K562 (cell line): ENCODE data around the gene ODC1. TPM values are rescaled to one million over a fixed set of nuclear protein-coding genes. Genes with fewer than 3 reads are reported as not detected.

Experiments used
- ATAC-seq: fragments of 200-7000 bp; cut with Tn5 transposase; 3 replicates; pipeline ENCODE4 v1.9.1; 2020; ENCODE audit warnings: moderate library complexity
- BruUV-seq: library from RNA; stranded (reverse); fragments of 400-500 nt; replicated peaks from 2 replicates; lab custom pipeline; 2021; lab: Mats Ljungman, UMichigan
- CTCF ChIA-PET: fragments of 300-600 bp; formaldehyde crosslinking; extraction: SDS; loops from one replicate; lab custom pipeline; 2021; ENCODE audit warnings: low intra/inter-chr PET ratio; lab: Yijun Ruan, JAX
- POLR2A ChIA-PET: fragments of 300-600, 350-650 bp; sonication (Branson Sonifier 250); formaldehyde crosslinking; extraction: SDS; loops from one replicate; lab custom pipeline; 2021; ENCODE audit warnings: antibody characterized with exemption, inconsistent platforms; lab: Yijun Ruan, JAX
- DNase-seq, 4 experiments: peaks; one replicate each; pipeline versions ENCODE4 v3.0.0 to v3.0.0-alpha.2; 2011 to 2018; ENCODE audit warnings: low spot score in 3 of 4, mixed read lengths in 3 of 4; ENCODE audit errors: extremely low read depth in 1 of 4
- FAIRE-seq: peaks from 2 replicates; lab custom pipeline; 2011; peaks lifted over from hg19 to GRCh38; lab: Jason Lieb, UNC
- H2AFZ ChIP-seq: 2 replicates; pipeline ENCODE4 v1.6.0; 2011; ENCODE audit warnings: low read depth, low read length, control low read depth, inconsistent platforms
- H3K27ac ChIP-seq: fragments of 200-600 bp; 3 replicates; pipeline ENCODE4 v1.8.0; 2011; ENCODE audit warnings: low read depth, mild to moderate bottlenecking, control low read depth, inconsistent platforms, low read length, moderate library complexity, mixed read lengths; ENCODE audit errors: extremely low read depth
- H3K27me3 ChIP-seq, 2 experiments: fragments of 300-600 bp in 1 of 2; 2 replicates in 1 of 2; 3 replicates in 1 of 2; pipeline versions ENCODE4 v1.6.0 to v1.8.0; 2011; ENCODE audit warnings: inconsistent platforms in 2 of 2, low read length in 2 of 2, mild to moderate bottlenecking in 1 of 2, mixed read lengths in 1 of 2, moderate library complexity in 1 of 2; ENCODE audit not compliant: control insufficient read depth in 2 of 2, insufficient read depth in 2 of 2
- H3K36me3 ChIP-seq: fragments of 300-600 bp; 3 replicates; pipeline ENCODE4 v1.8.0; 2011; ENCODE audit warnings: mild to moderate bottlenecking, low read length, inconsistent platforms; ENCODE audit not compliant: control insufficient read depth, insufficient read depth
- H3K4me1 ChIP-seq, 2 experiments: fragments of 200-600 bp in 1 of 2; replicated peaks in 1 of 2; 2 replicates in 1 of 2; 3 replicates in 1 of 2; pipeline versions ENCODE4 v1.5.1 to v1.8.0; 2011; ENCODE audit warnings: inconsistent platforms in 2 of 2, low read length in 2 of 2, mild to moderate bottlenecking in 1 of 2, mixed read lengths in 1 of 2, moderate library complexity in 1 of 2; ENCODE audit not compliant: control insufficient read depth in 2 of 2, insufficient read depth in 2 of 2
- H3K4me2 ChIP-seq: 2 replicates; pipeline ENCODE4 v1.6.1; 2011; ENCODE audit warnings: low read length, control low read depth, inconsistent platforms, mixed read lengths; ENCODE audit not compliant: insufficient read depth
- H3K4me3 ChIP-seq: fragments of 200-600 bp; sonication (generic), shearing (Covaris generic); 2 replicates; pipeline ENCODE4 v1.5.1; 2016; ENCODE audit warnings: control low read depth, inconsistent platforms
- H3K79me2 ChIP-seq: fragments of 200-600 bp; 3 replicates; pipeline ENCODE4 v1.8.0; 2011; ENCODE audit warnings: low read length, inconsistent platforms; ENCODE audit not compliant: control insufficient read depth, insufficient read depth
- H3K9ac ChIP-seq, 2 experiments: 2 replicates each; pipeline versions ENCODE4 v1.6.0 to v1.6.1; 2011; ENCODE audit warnings: low read depth in 2 of 2, low read length in 2 of 2, control low read depth in 1 of 2, inconsistent platforms in 1 of 2, mild to moderate bottlenecking in 1 of 2, mixed read lengths in 1 of 2; ENCODE audit not compliant: insufficient read depth in 1 of 2
- H3K9me1 ChIP-seq: one replicate; pipeline ENCODE4 v1.6.0; 2011; ENCODE audit warnings: inconsistent platforms, mild to moderate bottlenecking, low read length, moderate library complexity; ENCODE audit not compliant: control insufficient read depth, insufficient read depth
- H3K9me3 ChIP-seq: replicated peaks from 2 replicates; pipeline ENCODE4 v1.5.1; 2011; ENCODE audit warnings: low read depth, low read length, inconsistent platforms; ENCODE audit not compliant: control insufficient read depth, insufficient read depth
- H4K20me1 ChIP-seq: replicated peaks from 2 replicates; pipeline ENCODE4 v1.6.1; 2011; ENCODE audit warnings: low read length, inconsistent platforms, mixed read lengths; ENCODE audit not compliant: control insufficient read depth, insufficient read depth
- BRCA1 ChIP-seq, 2 experiments: fragments of 450-650 bp in 1 of 2; sonication (generic) in 1 of 2; formaldehyde crosslinking in 1 of 2; IDR thresholded peaks; 2 replicates each; pipeline versions ENCODE4 v1.5.0 to v1.6.1; 2017 to 2020; ENCODE audit warnings: mild to moderate bottlenecking in 1 of 2, missing genetic modification reagents in 1 of 2
- CHD1 ChIP-seq: fragments of 200-600 bp; sonication (generic); IDR thresholded peaks from one replicate; pipeline ENCODE4 v1.6.1; 2012; ENCODE audit warnings: mild to moderate bottlenecking, moderate library complexity, low read length, inconsistent platforms
- FOSL1 ChIP-seq: fragments of 200-800 bp; sonication (Bioruptor generic); conservative IDR thresholded peaks from 2 replicates; pipeline ENCODE4 v1.6.1; 2016; ENCODE audit warnings: missing genetic modification characterization, missing compliant biosample characterization
- FOXJ3 ChIP-seq: sonication (generic); formaldehyde crosslinking; IDR thresholded peaks from 2 replicates; pipeline ENCODE4 v1.4.0; 2020; ENCODE audit warnings: mild to moderate bottlenecking, missing genetic modification reagents
- HEY1 ChIP-seq: fragments of 250-450 bp; sonication (Bioruptor Pico); IDR thresholded peaks from 2 replicates; pipeline ENCODE4 v1.5.0; 2020; ENCODE audit warnings: mild to moderate bottlenecking, moderate library complexity, borderline replicate concordance
- ID3 ChIP-seq, 2 experiments: fragments of 250-450 bp in 1 of 2; fragments of 450-650 bp in 1 of 2; sonication (Bioruptor Pico) in 1 of 2; IDR thresholded peaks; 2 replicates each; pipeline versions ENCODE4 v1.6.1 to v1.8.0; 2016 to 2021; ENCODE audit warnings: mild to moderate bottlenecking in 2 of 2, moderate library complexity in 2 of 2, missing compliant biosample characterization in 1 of 2, missing genetic modification characterization in 1 of 2
- KDM2B ChIP-seq: fragments of 250-450 bp; sonication (Bioruptor Pico); IDR thresholded peaks from 2 replicates; pipeline ENCODE4 v1.8.0; 2021; ENCODE audit warnings: mild to moderate bottlenecking, moderate library complexity
- MLX ChIP-seq, 2 experiments: fragments of 450-650 bp in 1 of 2; sonication (generic) in 1 of 2; formaldehyde crosslinking; conservative IDR thresholded peaks; 2 replicates each; pipeline versions ENCODE4 v1.4.0 to v1.8.1; 2020 to 2022; ENCODE audit warnings: mild to moderate bottlenecking in 1 of 2, missing genetic modification reagents in 1 of 2
- RNF2 ChIP-seq: sonication (generic); IDR thresholded peaks from 2 replicates; pipeline ENCODE4 v1.6.1; 2016
- SUPT5H ChIP-seq: fragments of 450-650 bp; IDR thresholded peaks from 2 replicates; pipeline ENCODE4 v1.6.1; 2016
- ZNF143 ChIP-seq: sonication (generic); formaldehyde crosslinking; IDR thresholded peaks from 2 replicates; pipeline ENCODE4 v1.9.0; 2022; ENCODE audit warnings: mild to moderate bottlenecking, missing genetic modification reagents
- WGBS: fragments of 100-300 bp; shearing (Covaris generic); methylation state at CpG from one replicate; pipeline ENCODE4 v1.1.6; 2016; ENCODE audit warnings: low coverage, mixed read lengths; ENCODE audit not compliant: insufficient coverage; ENCODE audit errors: missing lambda C conversion rate; 5-methylcytosine and 5-hydroxymethylcytosine counted together
- in situ Hi-C: fragments of 300-500 bp; cut with MboI; formaldehyde crosslinking; loops from 4 replicates; pipeline ENCODE4 v1.15.0; 2018; ENCODE audit warnings: inconsistent platforms, mixed read lengths
- intact Hi-C: fragments of 100-400 bp; cut with micrococcal nuclease; formaldehyde crosslinking; loops from 2 replicates; pipeline ENCODE4 v1.14.2; 2022
- polyA plus RNA-seq, 8 experiments: library from polyadenylated mRNA; depleted of rRNA in 4 of 8; stranded (reverse) in 5 of 8; unstranded in 3 of 8; fragments of >200 nt; fragmentation: Nextera tagmentation in 2 of 8; fragmentation: Illumina TruSeq in 1 of 8; extraction: Ambion mirVana in 2 of 8; extraction: Trizol in 1 of 8; gene quantifications; 2 replicates each; pipeline versions ENCODE4 v1.2.1 to v1.2.3, GENCODE V29; 2011 to 2014; ENCODE audit warnings: inconsistent platforms in 1 of 8, missing spikeins in 1 of 8
- total RNA-seq, 7 experiments: library from RNA; depleted of rRNA in 6 of 7; stranded (reverse); fragments of >200 nt in 6 of 7; fragmentation: Illumina TruSeq in 2 of 7; extraction: Trizol in 2 of 7; gene quantifications; 2 replicates each; pipeline versions ENCODE4 v1.2.1 to v1.2.3, GENCODE V29; 2011 to 2021; ENCODE audit warnings: low replicate concordance in 1 of 7

ODC1 gene
- total and polyA plus RNA-seq, 9 of the 15 experiments (the other 6 are each of a cell fraction or from before 2014, with no cell fraction given): 142 to 563 (median 457) TPM

GRCh38 chr2:10393640-10393982 is 54.5 kb downstream of the ODC1 start:
- ATAC-seq: no peak
- peak overlapping the region in 1 of 2 experiments; percentile 70; a peak in 1 of 4 replicates for H3K9ac ChIP-seq
- H2AFZ ChIP-seq: no peak overlapping the region
- H3K79me2 ChIP-seq: peaks cover 55% of the 10 kb centered on the region
- no peak for DNase-seq
- no peaks in the 10 kb centered on the region for H3K27me3 ChIP-seq
- peaks cover 39% of the 10 kb centered on the region for H4K20me1 ChIP-seq
- no peak overlapping the region for H3K4me3 ChIP-seq
- TF ChIP-seq ZNF143 (no peak), BRCA1 (IDR thresholded peaks at IDR 0.05) (no peak), BRCA1 (CRISPR knock-in tag; IDR thresholded peaks at IDR 0.05) (no peak), KDM2B (CRISPR knock-in tag) (no peak), ID3 (CRISPR knock-in tag; IDR thresholded peaks at IDR 0.05) (no peak), ID3 (tag; IDR thresholded peaks at IDR 0.05) (no peak), SUPT5H (no peak), CHD1 (no peak), MLX (CRISPR knock-in tag; conservative IDR thresholded peaks at IDR 0.05) (no peak), RNF2 (no peak), FOXJ3 (no peak), HEY1 (no peak), FOSL1 (no peak)
- TF ChIP-seq, all 486 proteins: peak for 0
- H3K9me3 ChIP-seq: no peaks in the 10 kb centered on the region
- in situ Hi-C loops (no loop called here), intact Hi-C loops (no loop called here)
- peak overlapping the region; percentile 33; the same call in 1 of the 2 replicates for H3K4me2 ChIP-seq
- WGBS: 87% methylated on average over 4 of the region's 4 CpGs
- no TSS peak for BruUV-seq
- peaks cover 3% of the 10 kb centered on the region; the same call in 1 of the 3 replicates for H3K36me3 ChIP-seq
- peaks cover 3% of the 10 kb centered on the region for H3K9me1 ChIP-seq
- POLR2A ChIA-PET: interaction anchor here (0.6 to 2.6 kb wide), 8 partner anchors 9 to 1504 kb away, joined by 3 to 8 read pairs (median 4); partner anchors contain the start of gene ODC1
- no peak for FAIRE-seq
- peaks cover 22 to 33% of the 10 kb centered on the region in 2 experiments for H3K4me1 ChIP-seq
- no peak overlapping the region for H3K27ac ChIP-seq
- CTCF ChIA-PET: no interaction called here
